Astrocyte (in vitro differentiated cells and primary cell): Measurements from ENCODE around the gene CCNK.

Experiments used
- EZH2 ChIP-seq: IDR thresholded peaks from 2 replicates; pipeline ENCODE4 v1.6.1; 2012; ENCODE audit warnings: mild to moderate bottlenecking, low read length, inconsistent platforms; ENCODE audit not compliant: insufficient read depth
- TF ChIP-seq, protein P1 (sequence below): IDR thresholded peaks from 2 replicates; pipeline ENCODE4 v1.5.1; 2011; ENCODE audit warnings: low read depth, mild to moderate bottlenecking, inconsistent platforms, low read length, moderate library complexity; ENCODE audit not compliant: insufficient read depth

DNA sequence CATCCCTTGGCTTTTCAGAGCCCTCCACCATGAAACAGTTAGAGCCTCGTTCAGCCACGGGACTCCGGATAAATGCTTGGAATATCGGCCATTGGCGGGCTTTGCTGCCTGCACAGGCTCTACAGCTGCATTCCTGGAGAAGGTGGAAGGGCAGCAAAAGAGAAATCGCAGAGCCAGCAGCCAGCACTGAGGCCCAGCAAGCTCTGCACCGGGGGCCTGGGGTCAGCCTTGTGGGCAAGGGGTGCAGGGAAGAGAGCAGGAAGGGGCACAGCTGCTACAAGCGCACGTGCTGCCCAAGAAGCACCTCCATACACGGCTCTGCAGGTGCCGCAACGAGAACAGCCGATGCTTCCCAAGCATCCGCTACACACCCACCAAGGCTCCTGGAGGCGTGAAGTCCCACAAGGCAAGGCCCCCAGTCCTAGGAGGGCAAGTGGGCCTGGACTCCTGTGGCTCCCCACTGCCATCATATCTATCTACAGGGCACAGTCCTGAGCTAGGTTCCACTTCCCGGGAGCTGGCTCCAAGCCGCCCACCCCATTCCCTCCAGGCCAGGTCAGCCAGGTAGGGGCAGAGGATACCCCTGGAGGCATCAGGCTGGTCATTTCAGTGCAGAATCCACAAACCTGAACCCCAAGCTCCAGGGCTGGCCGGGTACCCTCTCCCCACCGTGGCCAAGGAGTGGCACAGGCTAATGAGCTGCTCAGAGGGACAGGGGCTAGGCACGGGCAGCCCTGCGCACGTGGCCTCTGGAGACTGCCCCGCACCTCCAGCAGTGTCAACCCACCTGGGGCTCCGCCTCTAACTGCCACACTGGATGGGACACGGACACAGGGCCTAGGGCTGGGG lies 40.2 kb downstream of the CCNK start:
- TF ChIP-seq, protein P1, sequence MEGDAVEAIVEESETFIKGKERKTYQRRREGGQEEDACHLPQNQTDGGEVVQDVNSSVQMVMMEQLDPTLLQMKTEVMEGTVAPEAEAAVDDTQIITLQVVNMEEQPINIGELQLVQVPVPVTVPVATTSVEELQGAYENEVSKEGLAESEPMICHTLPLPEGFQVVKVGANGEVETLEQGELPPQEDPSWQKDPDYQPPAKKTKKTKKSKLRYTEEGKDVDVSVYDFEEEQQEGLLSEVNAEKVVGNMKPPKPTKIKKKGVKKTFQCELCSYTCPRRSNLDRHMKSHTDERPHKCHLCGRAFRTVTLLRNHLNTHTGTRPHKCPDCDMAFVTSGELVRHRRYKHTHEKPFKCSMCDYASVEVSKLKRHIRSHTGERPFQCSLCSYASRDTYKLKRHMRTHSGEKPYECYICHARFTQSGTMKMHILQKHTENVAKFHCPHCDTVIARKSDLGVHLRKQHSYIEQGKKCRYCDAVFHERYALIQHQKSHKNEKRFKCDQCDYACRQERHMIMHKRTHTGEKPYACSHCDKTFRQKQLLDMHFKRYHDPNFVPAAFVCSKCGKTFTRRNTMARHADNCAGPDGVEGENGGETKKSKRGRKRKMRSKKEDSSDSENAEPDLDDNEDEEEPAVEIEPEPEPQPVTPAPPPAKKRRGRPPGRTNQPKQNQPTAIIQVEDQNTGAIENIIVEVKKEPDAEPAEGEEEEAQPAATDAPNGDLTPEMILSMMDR, result no peak
- TF ChIP-seq EZH2, result no peak
